Upper lobe of left lung (tissue), 6 donors: ENCODE results near the gene XPNPEP1. TPM values are rescaled to one million over a fixed set of nuclear protein-coding genes. Genes with fewer than 3 reads are reported as not detected.

ENCODE experiments used
- ATAC-seq, 2 donors: fragments of 200-7000 bp; cut with Tn5 transposase; one replicate each; pipeline ENCODE4 v1.9.1; 2022; ENCODE audit warnings: mild to moderate bottlenecking in 2 of 2, moderate library complexity in 2 of 2; ENCODE audit not compliant: low FRiP score in 2 of 2
- DNase-seq, 2 donors: peaks; one replicate each; pipeline ENCODE4 v3.0.0-alpha.2; 2019 to 2020
- H3K27ac ChIP-seq, 4 donors: fragments of 200-600 bp; sonication (generic); one replicate each; pipeline ENCODE4 v1.5.1; 2016 to 2019
- H3K27me3 ChIP-seq, 4 donors: fragments of 200-600 bp; sonication (generic); one replicate each; pipeline ENCODE4 v1.5.1; 2017 to 2019
- H3K36me3 ChIP-seq, 4 donors: fragments of 200-600 bp; sonication (generic); one replicate each; pipeline ENCODE4 v1.5.1; 2016 to 2019
- H3K4me1 ChIP-seq, 4 donors: fragments of 200-600 bp; sonication (generic); one replicate each; pipeline ENCODE4 v1.5.1; 2018 to 2019
- H3K4me3 ChIP-seq, 4 donors: fragments of 200-600 bp; sonication (generic); one replicate each; pipeline ENCODE4 v1.5.1; 2017 to 2019; ENCODE audit warnings: mild to moderate bottlenecking in 2 of 4, moderate library complexity in 1 of 4
- H3K9me3 ChIP-seq, 4 donors: fragments of 200-600 bp; sonication (generic); one replicate each; pipeline ENCODE4 v1.5.1; 2018 to 2019
- EP300 ChIP-seq, 4 donors: sonication (generic); formaldehyde crosslinking; IDR thresholded peaks; one replicate each; pipeline ENCODE4 v1.5.1; 2017; ENCODE audit warnings: antibody characterized with exemption in 4 of 4, control low read depth in 2 of 4
- POLR2A ChIP-seq, 4 donors: fragments of 450-650 bp; IDR thresholded peaks; one replicate each; pipeline ENCODE4 v1.5.1; 2016 to 2017; ENCODE audit warnings: antibody characterized with exemption in 4 of 4, mild to moderate bottlenecking in 2 of 4
- POLR2AphosphoS5 ChIP-seq, 2 donors: sonication (generic); formaldehyde crosslinking; IDR thresholded peaks; one replicate each; pipeline ENCODE4 v1.5.1; 2017; ENCODE audit warnings: antibody characterized with exemption in 2 of 2
- WGBS, 2 donors: methylation state at CpG; one replicate each; pipeline ENCODE4 v1.1.5; 2017 to 2018; 5-methylcytosine and 5-hydroxymethylcytosine counted together
- total RNA-seq, 6 donors: library from RNA; depleted of rRNA in 4 of 6; stranded (reverse); fragments of >200 nt in 4 of 6; gene quantifications; one replicate each; pipeline versions ENCODE4 v1.1.0 to v1.2.1, GENCODE V29; 2016 to 2021
- TF ChIP-seq, protein P1 (sequence below), 6 experiments: fragments of 450-650 bp in 4 of 6; fragments of 200-600 bp in 2 of 6; sonication (generic) in 2 of 6; IDR thresholded peaks; one replicate each; pipeline ENCODE4 v1.5.1; 2016 to 2019; ENCODE audit warnings: antibody characterized with exemption in 6 of 6
- donor health status: DM: no; HTN: no; CAD: no; lungs with moderate emphysema.
- donor health status: DM: no; HTN: yes; CAD: no; lungs with severe emphysema.

XPNPEP1 gene
- total RNA-seq, 6 donors from 2014 or later = 40.6 to 132 (median 57.8) TPM

DNA sequence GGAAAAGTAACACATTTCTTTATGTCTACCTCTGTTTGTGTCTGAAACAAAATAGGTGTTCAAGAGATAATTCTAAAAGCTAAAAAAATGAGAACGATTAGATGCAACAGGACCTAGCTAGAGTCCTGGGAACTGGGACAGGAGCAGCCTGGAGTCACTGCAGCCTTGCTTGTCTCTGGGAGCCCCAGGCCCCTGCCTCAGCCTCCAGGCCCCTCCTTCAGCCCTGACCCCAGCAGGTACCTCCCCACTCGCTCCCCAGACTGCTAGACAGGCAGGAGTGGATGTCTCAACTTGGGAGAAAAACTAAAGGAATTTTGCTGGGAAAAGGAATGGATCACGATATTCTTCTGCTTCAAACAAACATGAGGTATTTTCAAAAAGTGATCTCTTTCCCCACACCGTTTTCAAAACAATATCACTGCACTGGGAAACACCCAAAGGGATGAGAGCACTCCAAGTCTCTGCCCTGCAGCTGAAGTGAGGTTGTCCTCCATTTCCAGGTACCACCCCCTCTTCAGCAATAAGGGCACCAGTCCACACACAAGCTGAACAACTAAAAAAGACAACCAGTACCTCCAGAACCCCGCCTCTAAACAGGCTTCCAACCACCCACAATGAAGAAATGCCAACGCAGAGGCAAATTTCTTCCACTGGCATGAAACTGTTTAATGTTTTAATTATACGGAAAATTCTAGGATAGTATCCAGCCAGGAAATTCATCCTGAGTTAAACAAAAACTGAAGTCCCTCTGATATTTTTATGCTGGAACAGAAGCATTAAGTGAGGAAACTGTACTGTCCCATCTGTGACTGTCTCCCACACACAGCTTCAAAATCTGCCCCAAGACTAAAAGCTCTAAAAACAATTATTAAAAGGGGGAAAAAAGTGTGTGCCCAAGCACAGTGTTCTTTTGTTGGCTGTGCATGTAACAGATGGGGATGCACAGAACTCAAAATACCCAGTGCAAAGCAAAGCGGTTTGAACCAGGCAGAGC is 47.2 kb downstream of the XPNPEP1 start:
- Histone ChIP-seq H3K27ac (peak overlapping the region in 3 of 4 donors; percentile 10 to 72 (median 65)), H3K27me3 (no peaks in the 10 kb centered on the region), H3K36me3 (peaks cover 4 to 93% (median 57%) of the 10 kb centered on the region in 4 donors), H3K4me3 (no peak overlapping the region), H3K9me3 (no peaks in the 10 kb centered on the region), H3K4me1 (peaks cover 0 to 23% (median 8%) of the 10 kb centered on the region in 4 donors)
- WGBS, 2 donors = 65 to 74% methylated on average over 8 of the region's 8 CpGs
- ATAC-seq (peak in 1 of 2 donors; percentile 22), DNase-seq (peak in 1 of 2 donors; percentile 50)
- TF ChIP-seq, protein P1, sequence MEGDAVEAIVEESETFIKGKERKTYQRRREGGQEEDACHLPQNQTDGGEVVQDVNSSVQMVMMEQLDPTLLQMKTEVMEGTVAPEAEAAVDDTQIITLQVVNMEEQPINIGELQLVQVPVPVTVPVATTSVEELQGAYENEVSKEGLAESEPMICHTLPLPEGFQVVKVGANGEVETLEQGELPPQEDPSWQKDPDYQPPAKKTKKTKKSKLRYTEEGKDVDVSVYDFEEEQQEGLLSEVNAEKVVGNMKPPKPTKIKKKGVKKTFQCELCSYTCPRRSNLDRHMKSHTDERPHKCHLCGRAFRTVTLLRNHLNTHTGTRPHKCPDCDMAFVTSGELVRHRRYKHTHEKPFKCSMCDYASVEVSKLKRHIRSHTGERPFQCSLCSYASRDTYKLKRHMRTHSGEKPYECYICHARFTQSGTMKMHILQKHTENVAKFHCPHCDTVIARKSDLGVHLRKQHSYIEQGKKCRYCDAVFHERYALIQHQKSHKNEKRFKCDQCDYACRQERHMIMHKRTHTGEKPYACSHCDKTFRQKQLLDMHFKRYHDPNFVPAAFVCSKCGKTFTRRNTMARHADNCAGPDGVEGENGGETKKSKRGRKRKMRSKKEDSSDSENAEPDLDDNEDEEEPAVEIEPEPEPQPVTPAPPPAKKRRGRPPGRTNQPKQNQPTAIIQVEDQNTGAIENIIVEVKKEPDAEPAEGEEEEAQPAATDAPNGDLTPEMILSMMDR (IDR thresholded peaks at IDR 0.05) = no peak
- no peak for TF ChIP-seq POLR2A (IDR thresholded peaks at IDR 0.05)
- no peak for TF ChIP-seq EP300 (IDR thresholded peaks at IDR 0.05)
- TF ChIP-seq POLR2AphosphoS5 (IDR thresholded peaks at IDR 0.05) = no peak

DNA sequence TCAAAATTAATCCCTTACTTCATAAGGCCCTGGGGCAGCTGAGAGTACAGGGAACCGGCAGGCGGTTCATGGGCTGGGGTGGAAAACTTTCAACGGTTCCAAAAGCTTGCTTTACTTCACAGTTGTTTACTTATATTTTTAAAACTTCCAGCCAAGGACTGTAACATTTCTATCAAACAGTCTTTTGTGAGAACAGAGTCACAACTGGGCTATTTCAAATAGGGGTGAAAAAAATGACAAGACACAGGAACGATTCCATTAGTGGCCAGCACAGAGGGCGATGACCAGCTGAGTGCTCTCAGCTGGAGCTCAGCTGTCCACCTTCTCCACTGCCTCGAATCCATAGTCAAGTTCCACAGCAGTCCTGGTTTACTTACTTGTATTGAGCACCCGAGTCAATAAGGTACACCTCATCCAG is 48.2 kb downstream of the XPNPEP1 start:
- Histone ChIP-seq H3K4me1 (peaks cover 0 to 23% (median 8%) of the 10 kb centered on the region in 4 donors), H3K4me3 (no peak overlapping the region), H3K36me3 (peaks cover 4 to 93% (median 52%) of the 10 kb centered on the region in 4 donors), H3K9me3 (no peaks in the 10 kb centered on the region), H3K27me3 (no peaks in the 10 kb centered on the region), H3K27ac (peak overlapping the region in 3 of 4 donors; percentile 40 to 72 (median 65))
- no peak for ATAC-seq
- TF ChIP-seq, protein P1 (IDR thresholded peaks at IDR 0.05) = no peak
- peak in 1 of 2 donors; percentile 28 for TF ChIP-seq POLR2AphosphoS5 (IDR thresholded peaks at IDR 0.05)
- no peak for DNase-seq
- 58 to 75% methylated on average over 7 of the region's 7 CpGs for WGBS, 2 donors

DNA sequence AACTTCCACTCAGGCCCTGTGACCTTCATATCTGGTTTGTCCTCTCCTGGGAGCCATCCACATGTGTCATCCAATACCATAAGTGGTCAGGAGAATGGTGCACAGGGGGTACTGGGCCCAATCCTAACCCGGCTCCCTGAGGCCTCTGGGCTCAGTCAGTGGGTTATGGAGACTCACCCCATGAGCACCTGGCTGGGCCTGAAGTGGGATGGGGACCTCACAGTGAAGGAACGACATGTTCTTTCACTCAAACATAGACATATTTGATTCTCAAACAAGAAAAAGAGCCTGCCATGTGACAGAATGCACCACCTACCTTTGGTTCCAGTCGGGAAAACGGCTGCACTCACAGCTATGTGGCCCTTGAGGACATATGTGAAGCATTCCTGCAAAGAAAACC is 51.8 kb downstream of the XPNPEP1 start:
- H3K27me3 ChIP-seq = no peaks in the 10 kb centered on the region
- no peak for TF ChIP-seq EP300 (IDR thresholded peaks at IDR 0.05)
- TF ChIP-seq, protein P1 (IDR thresholded peaks at IDR 0.05) = no peak
- TF ChIP-seq POLR2AphosphoS5 (IDR thresholded peaks at IDR 0.05) = no peak
- TF ChIP-seq POLR2A (IDR thresholded peaks at IDR 0.05) = no peak
- 92 to 97% methylated on average over 4 of the region's 4 CpGs for WGBS, 2 donors
- ATAC-seq = no peak
- no peak overlapping the region for H3K27ac ChIP-seq
- H3K36me3 ChIP-seq = peaks cover 4 to 97% (median 62%) of the 10 kb centered on the region in 4 donors
- no peaks in the 10 kb centered on the region for H3K9me3 ChIP-seq
- no peak for DNase-seq
- peaks cover 0 to 23% (median 5%) of the 10 kb centered on the region in 4 donors for H3K4me1 ChIP-seq
- H3K4me3 ChIP-seq = no peak overlapping the region

DNA sequence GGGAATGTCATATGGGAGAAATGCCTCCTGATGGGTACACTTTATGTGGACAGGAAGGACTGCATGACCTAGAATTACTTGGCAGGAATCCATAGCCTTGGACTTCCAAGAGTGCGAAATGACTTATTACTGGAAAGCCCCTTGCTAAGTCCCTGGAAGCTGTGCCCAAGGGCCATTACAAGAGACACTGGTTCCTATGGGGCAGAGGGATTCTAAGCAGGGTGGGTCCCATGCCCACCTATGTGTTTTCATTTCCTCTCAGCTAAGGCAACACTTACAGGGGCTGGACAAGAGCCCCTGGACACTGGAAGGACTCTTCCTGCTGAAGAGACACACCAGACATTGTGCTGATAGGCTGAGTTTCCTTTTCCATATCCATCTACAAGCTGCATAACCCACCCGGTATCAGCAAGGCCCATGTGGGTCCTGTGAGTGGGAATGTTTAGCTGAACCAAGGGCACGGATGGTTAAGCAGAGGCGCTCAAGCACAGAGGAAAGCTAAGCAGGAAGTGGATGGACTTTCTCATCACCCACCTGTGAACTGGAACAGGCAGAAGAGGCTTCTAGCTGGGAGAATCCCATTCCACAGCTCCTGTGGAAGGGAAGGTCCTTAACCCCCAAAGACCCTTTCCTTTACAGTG is 56.2 kb downstream of the XPNPEP1 start:
- Histone ChIP-seq H3K4me1 (peaks cover 0 to 4% (median 0%) of the 10 kb centered on the region in 4 donors), H3K4me3 (no peak overlapping the region), H3K36me3 (peaks cover 15 to 93% (median 64%) of the 10 kb centered on the region in 4 donors), H3K27ac (no peak overlapping the region), H3K9me3 (peaks cover 0 to 6% (median 2%) of the 10 kb centered on the region in 4 donors), H3K27me3 (no peaks in the 10 kb centered on the region)
- 81 to 86% methylated on average over 3 to 4 of the region's 4 CpGs for WGBS, 2 donors
- TF ChIP-seq EP300 (IDR thresholded peaks at IDR 0.05) (no peak), POLR2A (IDR thresholded peaks at IDR 0.05) (no peak), POLR2AphosphoS5 (IDR thresholded peaks at IDR 0.05) (no peak)
- TF ChIP-seq, protein P1 (IDR thresholded peaks at IDR 0.05) = no peak
- peak in 1 of 2 donors; percentile 6 for ATAC-seq
- no peak for DNase-seq
